Brain microvascular endothelial cell (primary cell): ENCODE results near the gene MYO3B.
A peak's percentile ranks its signal among the peaks of the same experiment; 100 is the strongest.
"Not testable (repeated sequence)": the region's sequence is repeated elsewhere in the genome, so short reads cannot be mapped to it uniquely, and the experiment has no call there.

Experiments used
- DNase-seq: peaks from one replicate; pipeline ENCODE4 v3.0.0-alpha.2; 2020
- H3K27ac ChIP-seq: fragments of 250-450 bp; sonication (Bioruptor Pico); 2 replicates; pipeline ENCODE4 v1.5.1; 2020; ENCODE audit warnings: mild to moderate bottlenecking, moderate library complexity
- H3K27me3 ChIP-seq: fragments of 250-450 bp; sonication (Bioruptor Pico); replicated peaks from 2 replicates; pipeline ENCODE4 v1.5.1; 2020; ENCODE audit warnings: mild to moderate bottlenecking
- H3K36me3 ChIP-seq: fragments of 250-450 bp; sonication (Bioruptor Pico); replicated peaks from 2 replicates; pipeline ENCODE4 v1.5.1; 2020; ENCODE audit warnings: mild to moderate bottlenecking
- H3K4me3 ChIP-seq: 2 replicates; pipeline ENCODE4 v1.5.1; 2011; ENCODE audit warnings: low read depth, mild to moderate bottlenecking, control low read depth, low read length, moderate library complexity
- CTCF ChIP-seq: IDR thresholded peaks from 2 replicates; pipeline ENCODE4 v1.5.1; 2011; ENCODE audit warnings: low read depth, mild to moderate bottlenecking, moderate library complexity, low read length, control low read depth, inconsistent platforms; ENCODE audit errors: missing control alignments
- in situ Hi-C: cut with HindIII; loops from 2 replicates; pipeline ENCODE4 v1.10.0; 2017; ENCODE audit warnings: low sequenced_read_pairs, low pct_ligation_motif_present

The MYO3B gene

GRCh38 chr2:170544817-170545216 lies 366.9 kb downstream of the MYO3B start:
- in situ Hi-C loops, result no loop called here
- no peak for TF ChIP-seq CTCF

GRCh38 chr2:170548304-170548703 lies 370.4 kb downstream of the MYO3B start:
- no peak for DNase-seq
- Histone ChIP-seq H3K4me3 (no peak overlapping the region), H3K36me3 (no peaks in the 10 kb centered on the region), H3K27ac (no peak overlapping the region), H3K27me3 (no peaks in the 10 kb centered on the region)
- in situ Hi-C loops, result no loop called here
- no peak for TF ChIP-seq CTCF

More at GRCh38 chr2:170544817-170545216, 366.9 kb downstream of the MYO3B start:
- no peak for DNase-seq
- Histone ChIP-seq H3K36me3 (no peaks in the 10 kb centered on the region), H3K27me3 (no peaks in the 10 kb centered on the region), H3K27ac (no peak overlapping the region), H3K4me3 (no peak overlapping the region)

- DNase-seq, result no peak
- H3K27me3 ChIP-seq, result no peaks in the 10 kb centered on the region
- H3K27ac ChIP-seq, result no peak overlapping the region
- no peak for TF ChIP-seq CTCF
- no peak overlapping the region for H3K4me3 ChIP-seq
- in situ Hi-C loops, result no loop called here
- no peaks in the 10 kb centered on the region for H3K36me3 ChIP-seq
These were observed 372.6 kb downstream of the MYO3B start for GRCh38 chr2:170550501-170550900.

- in situ Hi-C loops, result not testable (repeated sequence)
These were observed 374.0 kb downstream of the MYO3B start for GRCh38 chr2:170551899-170552298.

GRCh38 chr2:170553748-170554147 lies 375.8 kb downstream of the MYO3B start:
- DNase-seq, result no peak
- no peak for TF ChIP-seq CTCF
- Histone ChIP-seq H3K27me3 (no peaks in the 10 kb centered on the region), H3K36me3 (no peaks in the 10 kb centered on the region), H3K27ac (no peak overlapping the region), H3K4me3 (no peak overlapping the region)
- in situ Hi-C loops, result no loop called here

More at GRCh38 chr2:170551899-170552298, 374.0 kb downstream of the MYO3B start:
- H3K27me3 ChIP-seq, DNase-seq, H3K36me3 ChIP-seq, H3K27ac ChIP-seq, H3K4me3 ChIP-seq: not testable (repeated sequence)

- Histone ChIP-seq H3K27me3 (no peaks in the 10 kb centered on the region), H3K4me3 (no peak overlapping the region), H3K27ac (no peak overlapping the region), H3K36me3 (no peaks in the 10 kb centered on the region)
- peak; percentile 1 for DNase-seq
- in situ Hi-C loops, result no loop called here
- TF ChIP-seq CTCF, result no peak
These were observed 376.5 kb downstream of the MYO3B start for GRCh38 chr2:170554278-170554955.
